ENCODE data around the gene NBPF1.
"Not testable (repeated sequence)": the region's sequence is repeated elsewhere in the genome, so short reads cannot be mapped to it uniquely, and the experiment has no call there.

NBPF1 gene

DNA sequence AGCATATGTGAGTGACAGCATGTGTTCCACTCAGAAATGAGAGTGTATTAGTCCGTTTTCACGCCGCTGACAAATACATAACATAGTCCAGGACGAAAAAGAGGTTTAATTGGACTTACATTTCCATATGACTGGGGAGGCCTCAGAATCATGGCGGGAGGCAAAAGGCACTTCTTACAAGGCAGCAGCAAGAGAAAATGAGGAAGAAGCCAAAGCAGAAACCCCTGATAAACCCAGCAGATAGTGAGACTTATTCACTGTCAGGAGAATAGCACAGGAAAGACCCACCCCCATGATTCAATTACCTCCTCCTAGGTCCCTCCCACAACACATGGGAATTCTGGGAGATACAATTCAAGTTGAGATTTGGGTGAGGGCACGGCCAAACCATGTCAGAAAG lies 75.8 kb downstream of the NBPF1 start:
- H3K36me3 ChIP-seq (ENCODE audit: insufficient read depth, low read depth, low read length); H3K4me1 ChIP-seq (ENCODE audit: insufficient read depth, low read length); H3K9me3 ChIP-seq (ENCODE audit: insufficient read depth, low read depth, low read length); H3K27ac ChIP-seq (ENCODE audit: low read length); H3K9ac ChIP-seq (ENCODE audit: low read depth, low read length); H3K4me3 ChIP-seq (ENCODE audit: low read length): not testable (repeated sequence)
- H3K27me3 ChIP-seq (ENCODE audit: insufficient read depth, low read length) = peaks cover 29% of the 10 kb centered on the region

DNA sequence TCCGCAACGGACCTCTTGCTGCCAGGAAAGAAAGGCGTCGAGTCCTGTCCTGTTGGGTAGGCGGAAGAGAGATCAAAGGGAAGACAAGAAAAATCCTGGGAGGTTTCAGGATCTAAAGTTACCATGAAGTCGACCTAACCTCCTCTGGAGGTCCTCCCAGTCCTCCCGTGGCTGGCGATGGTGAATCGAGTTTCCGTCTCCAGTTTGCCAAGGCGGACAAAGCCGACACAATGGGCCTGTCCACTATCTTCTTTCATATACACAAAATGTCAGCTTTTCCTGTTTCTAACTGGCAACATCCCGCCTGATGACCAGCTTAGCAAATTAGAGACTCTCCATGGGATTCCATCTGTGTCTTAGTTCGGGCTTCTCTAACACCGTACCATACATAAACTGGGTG lies 76.6 kb downstream of the NBPF1 start:
- not testable (repeated sequence) for H3K9ac ChIP-seq (ENCODE audit: low read depth, low read length); H3K4me1 ChIP-seq (ENCODE audit: insufficient read depth, low read length); H3K9me3 ChIP-seq (ENCODE audit: insufficient read depth, low read depth, low read length); H3K4me3 ChIP-seq (ENCODE audit: low read length); H3K27ac ChIP-seq (ENCODE audit: low read length); H3K36me3 ChIP-seq (ENCODE audit: insufficient read depth, low read depth, low read length)
- H3K27me3 ChIP-seq (ENCODE audit: insufficient read depth, low read length) = peaks cover 35% of the 10 kb centered on the region

DNA sequence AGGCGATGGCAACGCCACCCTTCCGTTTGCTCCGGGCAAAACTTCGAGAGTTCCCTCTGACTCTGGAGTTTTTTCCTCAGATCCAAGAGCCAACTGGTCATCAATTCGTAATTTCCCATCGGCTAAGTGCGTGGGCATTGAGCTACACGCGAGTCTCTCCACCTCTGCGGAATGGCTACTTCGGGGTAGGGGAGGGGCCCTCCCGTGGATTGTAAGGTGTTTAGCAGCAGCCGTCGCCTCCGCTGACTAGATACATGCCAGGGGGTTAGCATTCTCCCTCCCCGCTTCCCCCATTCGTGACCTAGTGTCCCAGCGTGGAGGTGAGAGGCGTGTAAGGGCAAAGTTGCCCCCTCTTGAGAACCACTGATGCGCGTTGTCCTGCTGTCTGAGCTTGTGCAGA lies 77.5 kb downstream of the NBPF1 start:
- not testable (repeated sequence) for H3K4me1 ChIP-seq (ENCODE audit: insufficient read depth, low read length); H3K36me3 ChIP-seq (ENCODE audit: insufficient read depth, low read depth, low read length); H3K9me3 ChIP-seq (ENCODE audit: insufficient read depth, low read depth, low read length); H3K9ac ChIP-seq (ENCODE audit: low read depth, low read length); H3K27ac ChIP-seq (ENCODE audit: low read length)
- peaks cover 40% of the 10 kb centered on the region for H3K27me3 ChIP-seq (ENCODE audit: insufficient read depth, low read length)
- H3K4me3 ChIP-seq (ENCODE audit: low read length) = peak overlapping the region; percentile 68; the same call in 1 of the 2 replicates

DNA sequence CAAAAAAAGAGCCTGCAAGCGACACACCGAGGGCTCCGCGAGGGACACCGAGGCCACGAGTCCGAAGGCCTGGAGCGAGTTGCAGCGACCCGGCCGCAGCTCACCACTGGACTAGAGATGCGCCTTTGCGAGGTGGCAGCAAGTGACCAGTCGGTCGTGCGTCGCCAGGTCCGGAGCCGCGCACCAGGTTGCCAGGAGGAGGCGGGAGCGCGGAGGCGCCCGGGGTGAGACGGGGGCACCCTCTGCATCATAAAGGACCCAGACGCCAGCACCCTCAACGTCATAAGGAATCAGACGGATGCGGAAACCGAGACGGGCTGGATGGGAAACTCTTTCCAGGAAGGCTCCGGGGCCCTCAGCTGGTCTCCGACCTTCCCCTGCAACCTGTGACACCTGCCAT lies 77.9 kb downstream of the NBPF1 start:
- H3K4me1 ChIP-seq (ENCODE audit: insufficient read depth, low read length); H3K27ac ChIP-seq (ENCODE audit: low read length); H3K9ac ChIP-seq (ENCODE audit: low read depth, low read length); H3K9me3 ChIP-seq (ENCODE audit: insufficient read depth, low read depth, low read length); H3K36me3 ChIP-seq (ENCODE audit: insufficient read depth, low read depth, low read length): not testable (repeated sequence)
- Histone ChIP-seq H3K4me3 (ENCODE audit: low read length) (peak overlapping the region; percentile 68; the same call in 1 of the 2 replicates), H3K27me3 (ENCODE audit: insufficient read depth, low read length) (peaks cover 40% of the 10 kb centered on the region)

DNA sequence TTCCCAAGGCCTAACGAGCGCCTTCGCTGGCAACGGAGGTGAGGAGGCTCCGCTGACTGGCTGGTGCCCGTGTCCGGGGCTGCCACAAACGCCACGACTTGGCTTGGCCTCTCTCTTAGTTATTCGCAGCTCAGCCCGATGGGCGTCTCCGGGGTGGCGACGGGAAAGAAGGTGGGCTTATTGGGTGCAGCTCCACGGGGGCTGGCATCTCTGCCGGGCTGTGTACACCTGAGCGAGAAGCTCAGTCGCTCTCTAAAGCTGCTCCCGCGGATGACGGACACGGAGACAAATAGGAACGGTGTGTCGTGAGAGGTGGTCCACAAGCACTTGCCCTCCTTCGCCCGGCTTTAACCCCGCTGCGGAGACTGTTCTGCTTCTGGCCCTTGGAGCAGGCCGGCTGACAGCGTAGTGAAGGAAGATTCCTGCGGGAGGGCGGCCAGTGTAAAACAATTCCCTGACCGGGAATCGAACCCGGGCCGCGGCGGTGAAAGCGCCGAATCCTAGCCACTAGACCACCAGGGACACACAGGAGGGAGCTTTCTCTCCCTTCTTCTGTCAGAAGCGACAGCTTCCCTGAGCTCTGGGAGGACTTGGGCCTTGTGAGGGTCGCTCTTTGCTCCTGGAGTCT lies 78.4 kb downstream of the NBPF1 start:
- not testable (repeated sequence) for H3K9ac ChIP-seq (ENCODE audit: low read depth, low read length); H3K4me1 ChIP-seq (ENCODE audit: insufficient read depth, low read length)
- H3K4me3 ChIP-seq (ENCODE audit: low read length) = peak overlapping the region; percentile 68; the same call in 1 of the 2 replicates

DNA sequence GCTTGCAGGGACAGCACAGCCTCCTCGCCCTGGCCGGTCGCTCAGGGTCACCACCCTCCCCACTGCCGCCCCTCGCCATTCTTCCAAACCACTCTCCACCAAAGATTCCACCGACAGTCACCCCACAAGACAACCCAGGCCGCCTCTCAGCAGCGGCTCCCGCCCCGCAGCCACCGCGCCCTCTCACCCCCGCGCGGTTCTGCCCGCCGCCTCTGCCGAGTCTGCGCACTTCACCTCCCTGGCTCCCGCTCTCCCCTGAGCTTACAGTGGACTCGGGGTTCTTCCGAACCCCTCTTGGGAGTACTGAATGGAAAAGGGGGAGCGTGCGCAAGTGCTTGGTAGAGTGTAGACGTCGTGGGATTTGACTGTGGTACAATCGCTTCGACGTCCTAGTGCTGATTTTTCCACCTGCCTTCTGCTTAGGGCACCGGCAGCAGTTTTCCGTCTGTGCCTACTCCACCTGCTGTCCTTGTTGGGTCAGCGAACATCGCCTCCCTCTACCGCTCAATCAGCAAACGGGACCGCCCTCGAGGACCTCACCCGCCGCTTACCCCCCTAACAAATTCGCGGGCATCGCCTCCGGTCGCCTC lies 79.0 kb downstream of the NBPF1 start:
- peaks cover 40% of the 10 kb centered on the region for H3K27me3 ChIP-seq (ENCODE audit: insufficient read depth, low read length)
- not testable (repeated sequence) for H3K4me1 ChIP-seq (ENCODE audit: insufficient read depth, low read length); H3K9me3 ChIP-seq (ENCODE audit: insufficient read depth, low read depth, low read length); H3K36me3 ChIP-seq (ENCODE audit: insufficient read depth, low read depth, low read length); H3K9ac ChIP-seq (ENCODE audit: low read depth, low read length); H3K27ac ChIP-seq (ENCODE audit: low read length)
- H3K4me3 ChIP-seq (ENCODE audit: low read length) = peak overlapping the region; percentile 61

More for the DNA sequence above, 78.4 kb downstream of the NBPF1 start:
- H3K27me3 ChIP-seq (ENCODE audit: insufficient read depth, low read length) = peaks cover 40% of the 10 kb centered on the region
- H3K27ac ChIP-seq (ENCODE audit: low read length); H3K9me3 ChIP-seq (ENCODE audit: insufficient read depth, low read depth, low read length); H3K36me3 ChIP-seq (ENCODE audit: insufficient read depth, low read depth, low read length): not testable (repeated sequence)

DNA sequence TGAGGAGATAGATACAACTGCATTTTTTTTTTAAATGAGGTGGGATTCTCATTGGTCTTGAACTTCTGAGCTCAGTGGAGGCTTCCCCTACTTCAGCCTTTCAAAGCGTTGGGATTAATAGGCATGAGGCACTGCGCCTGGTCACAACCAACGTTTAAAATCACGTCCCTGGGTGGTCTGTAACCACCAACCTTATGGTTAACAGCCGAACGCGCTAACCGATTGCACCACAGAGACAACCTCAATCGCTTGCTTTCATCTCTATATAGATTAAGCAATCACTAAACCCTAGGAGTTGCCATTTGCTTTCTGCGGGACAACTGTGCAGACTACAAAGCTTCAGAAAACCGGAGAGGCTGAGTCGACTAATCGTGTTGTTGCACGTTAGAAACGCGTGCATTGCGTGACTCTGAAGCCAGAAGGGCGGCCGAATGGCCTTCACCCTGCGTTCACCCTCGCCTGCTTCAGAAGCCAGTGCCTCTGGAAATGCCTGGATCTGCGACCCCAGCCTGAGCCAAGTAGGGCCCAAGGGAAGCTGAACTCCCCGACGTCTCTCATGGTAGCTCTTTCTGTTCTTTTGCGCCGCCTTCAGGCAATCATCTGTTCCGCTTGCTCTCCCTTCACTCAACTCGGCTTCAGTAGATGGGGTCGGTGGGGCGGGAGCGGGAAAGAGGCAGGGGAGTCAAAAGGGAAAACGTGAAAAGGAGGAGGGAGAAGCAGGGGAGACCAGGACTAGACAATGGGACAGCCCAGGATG lies 81.0 kb downstream of the NBPF1 start:
- H3K27me3 ChIP-seq (ENCODE audit: insufficient read depth, low read length) = peaks cover 40% of the 10 kb centered on the region
- H3K27ac ChIP-seq (ENCODE audit: low read length); H3K9ac ChIP-seq (ENCODE audit: low read depth, low read length); H3K9me3 ChIP-seq (ENCODE audit: insufficient read depth, low read depth, low read length); H3K36me3 ChIP-seq (ENCODE audit: insufficient read depth, low read depth, low read length); H3K4me1 ChIP-seq (ENCODE audit: insufficient read depth, low read length): not testable (repeated sequence)
- peak overlapping the region; percentile 40; the same call in 1 of the 2 replicates for H3K4me3 ChIP-seq (ENCODE audit: low read length)

DNA sequence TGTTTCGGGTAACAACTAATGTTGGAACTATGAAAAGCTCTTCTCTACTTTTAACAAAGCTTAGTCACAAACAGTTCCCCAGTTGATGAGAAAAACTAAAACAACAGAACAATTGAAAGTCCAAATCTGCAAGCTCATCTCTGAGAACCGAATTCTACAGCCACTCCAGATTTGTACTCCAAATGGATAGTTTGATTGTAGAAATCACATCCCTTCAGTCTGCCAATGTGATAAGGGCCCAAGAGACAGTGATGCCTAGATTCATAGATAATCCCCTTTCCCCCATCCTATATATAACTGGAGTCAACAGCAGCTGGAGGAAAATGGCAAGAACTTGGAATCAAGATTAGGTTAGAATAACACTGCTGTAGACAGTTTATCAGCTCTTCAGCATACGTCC lies 85.0 kb downstream of the NBPF1 start:
- H3K9ac ChIP-seq (ENCODE audit: low read depth, low read length); H3K4me1 ChIP-seq (ENCODE audit: insufficient read depth, low read length); H3K4me3 ChIP-seq (ENCODE audit: low read length); H3K27ac ChIP-seq (ENCODE audit: low read length); H3K9me3 ChIP-seq (ENCODE audit: insufficient read depth, low read depth, low read length); H3K36me3 ChIP-seq (ENCODE audit: insufficient read depth, low read depth, low read length): not testable (repeated sequence)
- H3K27me3 ChIP-seq (ENCODE audit: insufficient read depth, low read length) = peaks cover 11% of the 10 kb centered on the region; the same call in 1 of the 2 replicates

DNA sequence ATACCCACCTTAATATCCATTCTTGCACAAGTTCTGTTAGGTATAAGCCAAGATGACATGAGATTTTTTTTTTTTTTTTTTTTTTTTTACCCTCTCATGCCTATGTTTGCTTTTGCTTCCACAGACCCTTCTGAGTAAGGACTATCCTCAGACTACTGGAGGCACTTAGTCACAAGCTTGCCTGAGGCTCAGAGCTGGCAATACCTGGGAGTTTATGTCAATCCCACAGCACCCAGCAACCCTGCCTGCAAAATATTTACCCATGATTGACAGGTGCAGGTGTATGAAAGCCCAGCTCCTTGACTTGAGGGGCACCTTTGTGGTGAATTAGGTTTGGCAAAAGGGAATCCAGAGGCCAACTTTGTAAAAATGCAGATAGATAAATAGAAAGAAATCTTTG lies 87.6 kb downstream of the NBPF1 start:
- H3K4me1 ChIP-seq (ENCODE audit: insufficient read depth, low read length); H3K4me3 ChIP-seq (ENCODE audit: low read length); H3K27me3 ChIP-seq (ENCODE audit: insufficient read depth, low read length); H3K9me3 ChIP-seq (ENCODE audit: insufficient read depth, low read depth, low read length); H3K9ac ChIP-seq (ENCODE audit: low read depth, low read length); H3K27ac ChIP-seq (ENCODE audit: low read length); H3K36me3 ChIP-seq (ENCODE audit: insufficient read depth, low read depth, low read length): not testable (repeated sequence)

DNA sequence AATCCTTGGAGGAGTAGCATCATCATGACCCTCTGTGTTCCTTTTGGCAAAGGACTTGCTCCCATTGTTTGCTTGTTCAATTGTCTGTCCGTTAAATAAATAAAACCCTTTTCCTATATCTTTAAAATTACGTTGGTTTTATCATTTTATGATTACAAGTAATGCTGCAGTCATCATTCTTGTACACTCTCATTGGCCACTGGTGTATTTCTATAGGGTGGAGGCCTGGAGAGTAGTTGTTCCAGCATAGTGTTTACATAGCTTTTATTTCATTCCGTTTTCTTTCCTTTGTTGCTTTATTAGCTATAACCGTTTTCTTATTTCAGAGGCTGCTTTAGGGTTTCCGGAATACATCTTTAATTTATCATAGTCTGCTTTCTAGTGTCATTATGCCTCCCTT lies 91.7 kb downstream of the NBPF1 start:
- not testable (repeated sequence) for H3K27me3 ChIP-seq (ENCODE audit: insufficient read depth, low read length); H3K4me1 ChIP-seq (ENCODE audit: insufficient read depth, low read length); H3K9ac ChIP-seq (ENCODE audit: low read depth, low read length); H3K4me3 ChIP-seq (ENCODE audit: low read length); H3K36me3 ChIP-seq (ENCODE audit: insufficient read depth, low read depth, low read length); H3K9me3 ChIP-seq (ENCODE audit: insufficient read depth, low read depth, low read length); H3K27ac ChIP-seq (ENCODE audit: low read length)

DNA sequence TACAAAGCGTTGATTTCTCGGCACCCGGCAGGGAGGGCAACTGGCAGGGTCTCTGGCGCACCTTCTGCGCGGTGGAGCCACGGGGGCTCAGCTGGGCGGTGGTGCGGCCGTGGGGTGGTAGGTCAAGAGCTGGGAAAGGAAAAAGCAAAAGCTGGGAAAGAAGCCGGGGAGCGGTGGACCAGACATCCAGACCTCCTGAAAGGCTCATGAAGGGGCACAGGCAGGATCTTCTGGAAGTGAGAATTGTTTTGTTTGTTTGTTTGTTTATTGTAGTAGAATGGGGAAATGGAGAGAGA lies 92.1 kb downstream of the NBPF1 start:
- Histone ChIP-seq H3K36me3 (ENCODE audit: insufficient read depth, low read depth, low read length) (no peaks in the 10 kb centered on the region), H3K9ac (ENCODE audit: low read depth, low read length) (no peak overlapping the region), H3K27ac (ENCODE audit: low read length) (no peak overlapping the region), H3K9me3 (ENCODE audit: insufficient read depth, low read depth, low read length) (no peaks in the 10 kb centered on the region), H3K4me1 (ENCODE audit: insufficient read depth, low read length) (no peaks in the 10 kb centered on the region), H3K27me3 (ENCODE audit: insufficient read depth, low read length) (peaks cover 4% of the 10 kb centered on the region; the same call in 1 of the 2 replicates), H3K4me3 (ENCODE audit: low read length) (no peak overlapping the region)

Data from iPS-20b (cell line).